NT2/D1 (cell line): ENCODE results near the gene ALDH9A1.

Experiments used
- YY1 ChIP-seq: IDR thresholded peaks from 2 replicates; pipeline ENCODE4 v1.6.1; 2011; ENCODE audit not compliant: insufficient read length, insufficient read depth
- ZNF274 ChIP-seq: IDR thresholded peaks from 2 replicates; pipeline ENCODE4 v1.6.1; 2011; ENCODE audit warnings: mild to moderate bottlenecking, low read depth, low read length

DNA sequence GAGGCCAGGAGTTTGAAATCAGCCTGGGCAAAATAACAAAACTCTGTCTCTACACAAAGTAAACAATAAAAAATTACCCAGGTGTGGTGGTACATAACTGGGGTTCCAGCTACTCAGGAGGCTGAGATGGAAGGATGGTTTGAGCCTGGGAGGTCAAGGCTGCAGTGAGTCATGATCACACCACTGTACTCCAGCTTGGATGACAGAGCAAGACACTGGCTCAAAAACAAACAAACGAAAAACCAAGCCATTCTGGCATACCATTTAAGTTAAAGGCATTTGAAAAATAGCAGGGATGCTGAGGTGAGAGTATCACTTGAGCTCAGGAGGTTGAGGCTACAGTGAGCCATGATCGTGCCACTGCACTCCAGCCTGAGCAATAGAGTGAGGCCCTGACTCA lies 5.3 kb upstream of the ALDH9A1 start:
- TF ChIP-seq YY1 (no peak), ZNF274 (no peak)
